Measurements from ENCODE around the gene CEP128.

DNA sequence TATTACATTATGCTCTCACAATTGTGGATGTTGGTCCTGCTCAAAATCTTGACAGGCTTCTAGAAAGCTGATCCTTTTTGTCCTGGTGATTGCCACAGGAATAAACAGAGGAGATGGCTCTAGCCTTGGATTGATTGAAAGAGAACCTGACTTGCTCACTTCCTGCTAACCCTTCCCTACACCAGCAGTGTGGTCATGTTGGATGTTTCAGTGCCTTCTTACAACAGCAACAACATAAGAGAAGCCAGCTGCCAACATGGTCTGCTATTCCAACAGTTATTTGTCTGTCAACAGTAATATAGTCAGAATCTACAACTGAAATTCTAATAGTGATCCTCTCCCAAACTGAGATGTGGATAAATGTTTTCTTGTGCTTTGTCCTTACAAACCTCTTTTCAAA is 418.6 kb downstream of the CEP128 start:
- TF ChIP-seq, protein P1, sequence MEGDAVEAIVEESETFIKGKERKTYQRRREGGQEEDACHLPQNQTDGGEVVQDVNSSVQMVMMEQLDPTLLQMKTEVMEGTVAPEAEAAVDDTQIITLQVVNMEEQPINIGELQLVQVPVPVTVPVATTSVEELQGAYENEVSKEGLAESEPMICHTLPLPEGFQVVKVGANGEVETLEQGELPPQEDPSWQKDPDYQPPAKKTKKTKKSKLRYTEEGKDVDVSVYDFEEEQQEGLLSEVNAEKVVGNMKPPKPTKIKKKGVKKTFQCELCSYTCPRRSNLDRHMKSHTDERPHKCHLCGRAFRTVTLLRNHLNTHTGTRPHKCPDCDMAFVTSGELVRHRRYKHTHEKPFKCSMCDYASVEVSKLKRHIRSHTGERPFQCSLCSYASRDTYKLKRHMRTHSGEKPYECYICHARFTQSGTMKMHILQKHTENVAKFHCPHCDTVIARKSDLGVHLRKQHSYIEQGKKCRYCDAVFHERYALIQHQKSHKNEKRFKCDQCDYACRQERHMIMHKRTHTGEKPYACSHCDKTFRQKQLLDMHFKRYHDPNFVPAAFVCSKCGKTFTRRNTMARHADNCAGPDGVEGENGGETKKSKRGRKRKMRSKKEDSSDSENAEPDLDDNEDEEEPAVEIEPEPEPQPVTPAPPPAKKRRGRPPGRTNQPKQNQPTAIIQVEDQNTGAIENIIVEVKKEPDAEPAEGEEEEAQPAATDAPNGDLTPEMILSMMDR (conservative IDR thresholded peaks at IDR 0.05; ENCODE audit: low read length), result no peak
- no peak for TF ChIP-seq EZH2phosphoT487 (IDR thresholded peaks at IDR 0.05; ENCODE audit: borderline replicate concordance, low read depth, low read length)

All from OCI-LY7 (cell line).